ACC112 (cell line): Measurements from ENCODE around the gene MYO10.

Source experiments
- H2AFZ ChIP-seq: fragments of 200-600 bp; sonication (generic); one replicate; pipeline ENCODE4 v1.6.0; 2017; ENCODE audit warnings: antibody characterized with exemption, low read length; ENCODE audit not compliant: unreplicated experiment
- H3K27ac ChIP-seq: fragments of 200-600 bp; sonication (generic); 2 replicates; pipeline ENCODE4 v1.5.1; 2014; ENCODE audit warnings: low read depth, mild to moderate bottlenecking, antibody characterized with exemption, low read length, moderate library complexity
- H3K27me3 ChIP-seq: fragments of 200-600 bp; sonication (generic); 2 replicates; pipeline ENCODE4 v1.6.1; 2014; ENCODE audit warnings: mild to moderate bottlenecking, antibody characterized with exemption, low read length, moderate library complexity, mixed read lengths; ENCODE audit not compliant: insufficient read depth
- H3K36me3 ChIP-seq: fragments of 200-600 bp; sonication (generic); 2 replicates; pipeline ENCODE4 v1.6.1; 2016; ENCODE audit warnings: mild to moderate bottlenecking, antibody characterized with exemption, low read length, moderate library complexity, mixed read lengths; ENCODE audit not compliant: insufficient read depth
- H3K4me1 ChIP-seq: fragments of 200-600 bp; sonication (generic); one replicate; pipeline ENCODE4 v1.6.1; 2016; ENCODE audit warnings: low read length, mixed read lengths; ENCODE audit not compliant: insufficient read depth, unreplicated experiment, control insufficient read depth
- H3K4me3 ChIP-seq: fragments of 200-600 bp; sonication (generic); 2 replicates; pipeline ENCODE4 v1.5.1; 2014; ENCODE audit warnings: mild to moderate bottlenecking, low read depth, low read length
- H3K79me2 ChIP-seq: fragments of 200-600 bp; sonication (generic); one replicate; pipeline ENCODE4 v1.6.0; 2016; ENCODE audit warnings: low read length; ENCODE audit not compliant: control insufficient read depth, unreplicated experiment, insufficient read depth

Gene MYO10

DNA sequence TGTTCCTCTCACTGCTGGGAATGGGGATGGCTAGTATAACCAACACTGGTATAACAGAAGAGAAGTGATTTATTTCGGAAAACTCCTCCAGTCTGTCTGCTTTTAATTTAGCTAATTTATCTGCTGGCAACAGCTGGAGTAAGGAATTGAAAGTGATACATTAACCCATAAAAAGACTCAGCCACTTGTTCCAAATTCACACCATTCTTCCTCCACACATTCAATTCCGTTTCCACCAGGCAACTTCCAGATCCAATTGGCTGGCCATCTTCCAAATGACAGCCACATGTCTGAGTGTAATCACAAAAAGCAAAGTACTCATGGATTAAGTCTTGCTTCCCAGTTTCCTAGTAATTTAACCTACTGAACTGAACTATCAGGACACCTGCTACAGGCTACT lies 242.2 kb downstream of the MYO10 start:
- no peak overlapping the region for H2AFZ ChIP-seq
- no peaks in the 10 kb centered on the region for H3K27me3 ChIP-seq
- no peak overlapping the region for H3K27ac ChIP-seq
- 0 out of 2 replicates have a peak, but pooled peaks cover 5% of the 10 kb centered on the region for H3K36me3 ChIP-seq
- H3K4me1 ChIP-seq: no peaks in the 10 kb centered on the region
- H3K79me2 ChIP-seq: peaks cover 5% of the 10 kb centered on the region
- H3K4me3 ChIP-seq: no peak overlapping the region

DNA sequence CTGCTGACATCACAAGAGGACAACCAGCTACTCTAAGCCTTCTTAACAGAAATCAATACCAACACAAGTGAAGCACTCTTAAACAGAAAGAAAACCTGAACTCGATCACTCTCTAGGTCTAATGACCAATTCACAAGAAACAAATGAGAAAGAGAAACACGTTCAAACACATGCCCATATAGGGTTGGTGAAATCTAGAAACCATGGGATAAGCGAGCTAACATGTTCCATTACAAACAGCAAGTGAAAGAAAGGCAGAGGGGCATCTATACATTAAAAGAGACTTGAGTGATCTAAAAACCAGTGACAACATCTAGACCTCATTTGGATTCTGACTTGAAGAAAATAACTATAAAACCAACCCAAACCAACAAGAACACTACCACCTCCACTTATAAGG lies 244.4 kb downstream of the MYO10 start:
- H3K27ac ChIP-seq: no peak overlapping the region
- H3K27me3 ChIP-seq: no peaks in the 10 kb centered on the region
- H3K79me2 ChIP-seq: peaks cover 2% of the 10 kb centered on the region
- no peaks in the 10 kb centered on the region for H3K4me1 ChIP-seq
- no peak overlapping the region for H3K4me3 ChIP-seq
- peaks cover 16% of the 10 kb centered on the region; the same call in 1 of the 2 replicates for H3K36me3 ChIP-seq
- H2AFZ ChIP-seq: no peak overlapping the region

DNA sequence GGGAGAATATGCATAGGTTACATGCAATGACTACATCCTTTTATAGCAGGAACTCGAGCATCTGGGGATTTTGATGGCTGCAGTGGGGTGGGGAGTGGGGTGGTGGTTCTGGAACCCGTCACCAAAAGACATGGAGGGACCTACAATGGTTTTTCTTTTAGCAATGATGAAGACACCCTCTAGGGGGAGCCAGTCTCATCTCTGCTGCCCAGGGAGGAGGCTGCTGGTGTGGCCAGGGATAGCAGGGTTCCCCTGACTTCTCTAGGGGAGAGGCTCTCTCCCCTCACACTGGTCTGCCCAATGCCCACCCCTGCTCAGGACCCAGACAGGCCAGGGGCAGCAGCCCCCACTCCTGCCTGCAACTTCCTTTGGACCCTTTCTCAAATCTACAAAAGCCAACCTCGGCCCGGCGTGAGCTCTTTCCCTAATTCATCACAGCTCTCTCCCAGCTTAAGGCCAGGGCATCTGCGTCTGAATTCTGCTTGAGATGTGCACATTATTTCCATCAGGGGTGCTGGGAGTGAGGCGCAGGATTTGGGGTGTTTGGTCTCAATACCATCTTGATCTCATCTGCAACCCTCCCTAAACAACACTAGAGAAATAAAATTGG lies 245.7 kb downstream of the MYO10 start:
- Histone ChIP-seq H3K4me3 (no peak overlapping the region), H2AFZ (no peak overlapping the region), H3K36me3 (peaks cover 23% of the 10 kb centered on the region; the same call in 1 of the 2 replicates), H3K79me2 (peaks cover 2% of the 10 kb centered on the region), H3K27ac (no peak overlapping the region), H3K4me1 (no peaks in the 10 kb centered on the region), H3K27me3 (no peaks in the 10 kb centered on the region)

DNA sequence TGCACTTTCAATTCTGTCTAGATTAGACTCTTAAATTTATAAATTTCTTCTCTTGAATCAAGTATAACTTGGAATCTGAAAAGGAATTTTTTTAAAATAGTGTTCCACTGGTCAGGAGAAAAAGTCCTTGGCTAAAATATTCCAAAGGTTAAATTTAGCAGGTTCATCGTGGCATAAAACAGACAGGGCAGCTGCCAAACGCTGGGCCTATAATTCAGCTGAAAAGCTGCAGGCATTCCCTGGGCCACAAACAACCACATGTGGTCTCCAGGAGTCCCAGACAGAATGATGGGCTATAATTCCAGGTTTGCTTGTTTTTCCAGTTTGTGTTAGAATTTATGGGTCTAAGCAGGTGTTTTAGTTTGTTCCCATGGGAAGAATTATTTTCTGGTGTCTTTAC lies 248.2 kb downstream of the MYO10 start:
- H3K27me3 ChIP-seq: no peaks in the 10 kb centered on the region
- no peaks in the 10 kb centered on the region for H3K79me2 ChIP-seq
- no peak overlapping the region for H3K4me3 ChIP-seq
- no peaks in the 10 kb centered on the region for H3K4me1 ChIP-seq
- no peak overlapping the region for H2AFZ ChIP-seq
- peaks cover 30% of the 10 kb centered on the region; the same call in 1 of the 2 replicates for H3K36me3 ChIP-seq
- no peak overlapping the region for H3K27ac ChIP-seq

DNA sequence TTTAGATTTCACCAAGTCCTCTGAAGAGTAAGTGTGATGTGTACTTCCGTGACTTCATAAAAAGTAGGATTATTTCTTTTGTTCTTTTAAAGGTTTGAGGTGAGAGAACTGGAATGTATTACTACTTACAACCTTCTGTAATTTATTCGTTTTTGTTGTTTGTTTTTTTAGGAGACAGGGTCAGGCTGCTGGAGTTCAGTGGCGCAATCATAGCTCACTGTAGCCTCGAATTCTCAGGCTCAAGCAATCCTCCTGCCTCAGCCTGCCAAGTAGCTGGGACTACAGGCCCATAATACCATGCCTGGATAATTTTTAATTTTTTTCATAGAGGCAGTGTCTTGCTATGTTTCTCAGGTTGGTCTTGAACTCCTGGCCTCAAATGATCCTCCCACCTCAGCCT lies 251.0 kb downstream of the MYO10 start:
- Histone ChIP-seq H3K36me3 (peaks cover 30% of the 10 kb centered on the region; the same call in 1 of the 2 replicates), H3K4me1 (no peaks in the 10 kb centered on the region), H3K27ac (no peak overlapping the region), H2AFZ (no peak overlapping the region), H3K4me3 (no peak overlapping the region), H3K27me3 (no peaks in the 10 kb centered on the region), H3K79me2 (no peaks in the 10 kb centered on the region)

DNA sequence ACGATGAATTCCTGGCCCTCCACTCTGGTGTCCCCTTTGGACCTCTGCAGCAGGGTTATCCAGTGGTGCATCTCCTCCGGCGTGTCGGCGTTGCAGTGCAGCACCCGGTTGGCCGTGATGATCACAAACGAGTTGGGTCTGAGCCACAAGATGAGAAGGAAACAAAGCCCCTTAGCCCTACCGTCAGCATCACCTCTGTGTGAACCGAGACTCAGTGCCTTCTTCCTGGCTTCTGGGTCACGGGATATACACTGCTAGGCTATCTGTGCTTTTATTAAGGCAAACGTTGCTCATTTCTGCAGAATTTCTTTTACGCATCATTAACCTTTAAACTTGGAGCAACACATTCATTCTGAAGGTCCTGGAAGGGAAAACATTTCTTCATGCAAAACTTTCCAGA lies 254.2 kb downstream of the MYO10 start:
- Histone ChIP-seq H3K27me3 (no peaks in the 10 kb centered on the region), H3K27ac (no peak overlapping the region), H3K36me3 (peaks cover 19% of the 10 kb centered on the region), H3K4me1 (no peaks in the 10 kb centered on the region), H3K4me3 (no peak overlapping the region), H3K79me2 (no peaks in the 10 kb centered on the region), H2AFZ (no peak overlapping the region)

DNA sequence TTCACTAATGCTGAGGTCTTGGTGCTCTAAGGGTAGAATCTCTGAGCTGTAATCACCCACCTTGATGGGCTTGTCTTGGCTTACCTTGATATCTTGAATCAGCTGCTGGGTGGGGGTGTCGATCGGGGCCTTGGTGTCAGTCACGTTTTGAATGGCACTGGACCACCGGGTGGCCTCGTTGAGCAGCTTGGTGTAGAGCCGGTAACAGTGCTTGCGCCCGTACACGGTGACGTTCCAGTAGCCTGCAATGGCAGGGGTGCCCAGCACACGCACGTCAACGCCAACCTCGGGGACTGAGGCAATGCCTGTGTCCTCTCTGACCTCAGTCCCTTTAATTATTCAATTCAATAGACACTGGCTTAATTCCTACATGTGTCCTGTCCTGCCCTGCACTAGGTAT lies 256.2 kb downstream of the MYO10 start:
- Histone ChIP-seq H3K36me3 (peaks cover 12% of the 10 kb centered on the region), H3K4me3 (no peak overlapping the region), H3K4me1 (no peaks in the 10 kb centered on the region), H3K79me2 (no peaks in the 10 kb centered on the region), H3K27ac (no peak overlapping the region), H2AFZ (no peak overlapping the region), H3K27me3 (no peaks in the 10 kb centered on the region)

DNA sequence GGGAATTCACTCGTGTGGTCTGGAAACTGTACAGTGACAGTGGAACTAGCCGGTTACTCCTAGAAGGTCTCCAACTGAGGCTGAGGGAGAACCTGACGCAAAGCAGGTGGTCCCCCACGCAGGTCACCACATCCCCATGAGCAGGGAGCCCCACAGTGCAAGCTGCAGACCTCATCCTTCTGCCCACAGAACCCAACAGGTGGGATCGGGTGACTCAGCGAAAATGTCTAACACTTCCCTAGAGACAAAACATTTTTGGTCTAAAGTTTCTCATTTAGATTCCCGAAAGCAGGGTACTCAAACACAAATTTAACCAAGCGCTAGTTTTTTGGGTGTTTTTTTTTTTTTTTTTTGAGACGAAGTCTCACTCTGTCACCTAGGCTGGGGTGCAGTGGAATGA lies 256.9 kb downstream of the MYO10 start:
- H3K79me2 ChIP-seq: no peaks in the 10 kb centered on the region
- H3K27me3 ChIP-seq: no peaks in the 10 kb centered on the region
- H3K4me1 ChIP-seq: no peaks in the 10 kb centered on the region
- H3K27ac ChIP-seq: no peak overlapping the region
- peaks cover 12% of the 10 kb centered on the region for H3K36me3 ChIP-seq
- H3K4me3 ChIP-seq: no peak overlapping the region
- no peak overlapping the region for H2AFZ ChIP-seq

DNA sequence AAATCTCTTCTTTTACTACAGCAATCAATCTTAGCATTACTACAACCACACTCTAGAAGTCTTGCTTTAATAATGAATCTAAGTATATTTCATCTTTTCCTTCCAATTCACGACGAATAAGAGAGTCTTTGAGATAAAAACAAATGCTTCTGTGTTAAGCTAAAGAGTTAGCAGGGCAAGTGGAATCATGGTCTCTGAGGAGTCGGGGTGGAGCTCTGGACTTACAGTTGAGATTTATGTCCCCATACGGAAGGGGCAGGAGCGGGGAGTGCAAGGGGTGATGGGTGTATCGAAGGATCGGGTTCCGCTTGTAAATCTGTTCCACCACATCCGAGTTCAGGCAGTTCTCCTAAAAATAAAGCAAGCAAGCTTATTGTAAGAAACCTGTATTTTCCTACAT lies 260.3 kb downstream of the MYO10 start:
- Histone ChIP-seq H3K79me2 (no peaks in the 10 kb centered on the region), H2AFZ (no peak overlapping the region), H3K36me3 (peaks cover 5% of the 10 kb centered on the region), H3K4me1 (no peaks in the 10 kb centered on the region), H3K27me3 (no peaks in the 10 kb centered on the region), H3K27ac (no peak overlapping the region), H3K4me3 (no peak overlapping the region)

DNA sequence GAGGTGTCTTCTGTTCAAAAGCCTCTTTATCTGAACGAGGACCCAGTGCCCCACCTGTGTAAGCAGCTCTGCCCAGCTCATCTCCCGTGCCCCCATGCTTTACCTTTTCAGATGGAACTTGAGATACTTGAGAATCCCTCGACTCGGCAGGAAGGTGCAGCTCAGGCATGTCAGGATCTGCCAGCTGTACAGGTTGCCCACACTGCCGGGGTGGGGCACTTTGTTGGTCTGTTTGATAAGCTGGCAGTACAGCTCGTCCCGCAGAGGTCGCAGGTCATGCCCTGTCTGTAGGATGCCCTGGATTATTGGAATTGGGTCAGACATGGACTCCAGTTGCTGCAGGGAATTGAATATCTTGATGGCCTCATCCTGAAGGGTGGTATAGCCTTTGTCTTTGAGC lies 261.3 kb downstream of the MYO10 start:
- no peaks in the 10 kb centered on the region for H3K27me3 ChIP-seq
- H2AFZ ChIP-seq: no peak overlapping the region
- H3K36me3 ChIP-seq: peaks cover 5% of the 10 kb centered on the region

DNA sequence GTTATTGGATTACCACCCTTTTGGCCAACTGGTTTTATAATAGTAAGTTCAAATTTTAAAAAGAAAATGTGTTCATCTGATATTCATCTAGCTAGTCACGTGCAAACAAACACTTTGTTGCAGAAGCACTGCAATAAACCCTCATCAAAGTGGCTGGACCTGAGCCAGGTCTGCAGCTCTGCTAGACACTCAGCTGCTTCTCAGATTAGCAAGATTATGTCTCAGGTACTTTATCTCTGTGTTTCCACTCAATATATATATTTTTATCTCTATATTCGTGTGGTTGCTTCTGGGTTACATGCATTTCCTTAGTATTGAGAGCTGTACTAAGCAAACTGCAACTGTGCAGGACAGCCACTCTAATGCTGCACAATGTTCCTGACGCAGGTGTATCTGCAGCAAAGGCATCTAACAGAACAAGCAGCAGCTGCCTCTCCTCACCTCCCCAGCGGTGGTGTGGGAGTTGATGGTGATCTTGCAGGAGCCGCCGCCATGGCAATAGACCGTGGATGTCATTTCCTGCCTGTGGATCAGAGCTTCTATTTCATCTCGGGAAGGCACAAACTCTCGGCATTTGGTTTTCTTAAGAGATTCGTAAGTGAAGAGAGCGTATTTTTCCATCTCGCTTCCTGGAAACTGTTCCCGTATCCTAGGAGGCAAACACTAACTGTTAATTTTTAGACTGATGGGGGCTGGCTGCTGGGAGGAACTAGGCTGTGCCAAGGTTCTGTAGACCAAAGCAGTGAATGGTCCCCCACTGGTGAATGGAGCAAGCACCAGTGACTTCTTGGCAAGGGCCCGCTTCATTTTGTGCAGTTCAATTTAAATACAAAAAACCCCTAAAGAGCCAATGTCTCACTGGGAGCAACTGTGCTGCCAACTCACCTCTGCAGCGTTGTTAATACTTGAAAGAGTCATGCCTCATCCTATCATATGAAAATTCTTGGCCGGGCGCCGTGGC lies 262.6 kb downstream of the MYO10 start:
- H3K4me3 ChIP-seq: no peak overlapping the region
- H3K4me1 ChIP-seq: no peaks in the 10 kb centered on the region
- no peaks in the 10 kb centered on the region for H3K79me2 ChIP-seq
- no peaks in the 10 kb centered on the region; the same call in none of the 2 replicates for H3K36me3 ChIP-seq
- H3K27me3 ChIP-seq: no peaks in the 10 kb centered on the region
- H2AFZ ChIP-seq: no peak overlapping the region
- no peak overlapping the region for H3K27ac ChIP-seq

More for the DNA sequence above, 261.3 kb downstream of the MYO10 start:
- Histone ChIP-seq H3K4me1 (no peaks in the 10 kb centered on the region), H3K27ac (no peak overlapping the region), H3K4me3 (no peak overlapping the region), H3K79me2 (no peaks in the 10 kb centered on the region)
